CD4-positive, alpha-beta T cell treated with Interleukin-15 for 1 hour (primary cell): Measurements from ENCODE around the gene MTA1.

Experiments used
- DNase-seq: peaks from one replicate; pipeline ENCODE4 v3.0.0-alpha.2; 2020

MTA1 gene

DNA sequence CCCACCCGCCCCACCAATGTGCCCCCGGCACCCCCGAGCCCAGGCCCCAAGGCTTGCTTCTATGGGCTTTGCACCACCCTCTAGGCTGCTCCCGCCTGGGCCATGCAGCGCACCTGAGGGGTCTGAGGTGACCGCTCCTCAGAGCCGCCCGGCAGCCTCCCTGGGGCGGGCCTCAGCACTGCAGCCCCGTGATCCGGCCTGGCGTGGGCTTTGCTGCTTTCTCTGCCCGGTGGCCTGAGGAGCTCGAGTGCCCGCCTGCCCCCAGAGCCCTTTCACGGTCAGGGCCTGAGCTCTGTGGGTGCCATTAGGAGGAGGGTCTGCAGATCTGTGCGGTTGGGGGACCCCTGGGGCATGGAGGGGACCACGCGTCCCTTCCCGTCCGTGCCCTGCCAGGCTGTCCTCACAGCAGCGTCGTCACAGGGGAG lies 6.2 kb downstream of the MTA1 start:
- DNase-seq = no peak

- DNase-seq = no peak
These were observed 6.9 kb downstream of the MTA1 start for GRCh38 chr14:105426416-105427130.

DNA sequence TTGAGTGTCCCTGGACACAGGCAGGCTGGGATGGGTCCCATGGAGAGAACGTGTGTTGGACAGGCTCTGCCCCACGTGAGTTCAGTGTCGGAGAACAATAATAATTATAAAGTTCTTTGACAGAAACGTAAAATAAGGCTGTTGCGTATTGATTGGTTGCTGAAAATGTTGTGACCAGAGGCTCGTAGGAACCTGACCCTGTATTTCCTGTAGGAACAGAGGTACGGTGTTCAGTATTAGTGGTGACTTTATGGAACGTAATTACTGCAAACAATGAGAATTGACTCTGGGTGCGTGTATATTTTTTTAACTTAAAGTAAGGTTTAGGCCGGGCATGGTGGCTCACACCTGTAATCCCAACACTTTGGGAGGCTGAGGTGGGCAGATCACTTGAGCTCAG lies 7.8 kb downstream of the MTA1 start:
- DNase-seq = no peak

- no peak for DNase-seq
These were observed 8.4 kb downstream of the MTA1 start for GRCh38 chr14:105427936-105428485.

- no peak for DNase-seq
These were observed 10.4 kb downstream of the MTA1 start for GRCh38 chr14:105430042-105430441.

GRCh38 chr14:105430565-105430964 lies 10.9 kb downstream of the MTA1 start:
- no peak for DNase-seq

GRCh38 chr14:105431256-105431655 lies 11.6 kb downstream of the MTA1 start:
- DNase-seq = no peak

DNA sequence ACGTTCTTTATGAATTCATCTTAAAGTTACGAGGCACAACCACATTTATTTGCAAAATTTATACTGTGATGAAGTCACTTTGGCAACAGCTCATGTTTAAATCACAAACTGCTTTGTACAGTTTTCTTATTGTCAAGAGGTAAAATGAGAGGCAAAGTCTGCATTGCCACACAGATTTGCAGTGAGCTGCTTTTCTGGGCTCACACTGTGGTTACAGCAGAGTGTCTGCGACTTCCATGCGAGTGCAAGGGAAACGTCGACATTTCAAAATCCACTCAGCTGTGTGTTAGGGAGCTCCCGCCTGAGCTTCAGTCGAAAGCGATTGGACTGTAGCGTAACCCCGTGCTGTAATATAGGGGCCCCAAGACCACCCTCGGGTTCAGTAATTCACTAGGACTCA lies 13.0 kb downstream of the MTA1 start:
- DNase-seq = no peak

DNA sequence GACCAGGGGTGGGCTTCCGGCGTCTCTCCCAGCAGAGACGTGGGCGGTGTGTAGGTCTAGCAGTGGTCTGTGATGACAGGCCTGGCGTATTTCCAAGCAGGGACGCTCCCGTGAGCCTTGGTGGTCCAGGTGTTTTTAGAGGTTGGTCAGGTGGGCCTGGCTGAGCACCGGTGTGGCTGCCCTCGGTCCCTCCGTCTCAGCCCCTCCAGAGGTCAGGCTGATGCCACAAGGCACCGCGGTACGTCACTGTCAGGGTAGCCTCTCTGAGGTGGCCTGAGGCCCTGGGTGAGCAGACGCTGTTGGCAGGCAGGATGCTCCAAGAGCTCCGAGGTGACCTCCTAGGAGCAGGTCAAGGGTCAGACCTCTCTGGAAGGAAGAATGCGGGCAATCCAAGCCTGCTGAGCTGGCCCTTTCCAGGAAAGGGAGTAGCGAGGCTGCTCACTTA lies 13.6 kb downstream of the MTA1 start:
- DNase-seq = no peak

DNA sequence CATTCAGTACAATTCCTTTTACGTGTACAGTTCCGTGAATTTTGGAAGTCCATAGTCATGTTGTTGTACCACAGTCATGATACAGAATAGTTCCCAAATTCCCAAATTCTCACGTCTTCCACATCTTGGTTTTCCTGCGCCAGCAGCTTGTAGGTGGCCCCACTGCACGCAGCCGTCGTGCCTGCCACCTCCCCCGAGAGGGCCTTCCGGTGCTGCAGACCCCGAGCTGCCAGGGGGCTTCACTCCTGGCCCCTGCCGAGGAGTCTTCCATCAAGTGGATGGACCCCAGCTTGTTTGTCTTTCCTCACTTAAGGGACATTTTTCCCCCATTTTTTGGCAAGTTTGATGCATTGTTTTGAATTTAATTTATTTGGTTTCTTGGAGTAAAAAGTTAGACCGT lies 16.8 kb downstream of the MTA1 start:
- DNase-seq = no peak

DNA sequence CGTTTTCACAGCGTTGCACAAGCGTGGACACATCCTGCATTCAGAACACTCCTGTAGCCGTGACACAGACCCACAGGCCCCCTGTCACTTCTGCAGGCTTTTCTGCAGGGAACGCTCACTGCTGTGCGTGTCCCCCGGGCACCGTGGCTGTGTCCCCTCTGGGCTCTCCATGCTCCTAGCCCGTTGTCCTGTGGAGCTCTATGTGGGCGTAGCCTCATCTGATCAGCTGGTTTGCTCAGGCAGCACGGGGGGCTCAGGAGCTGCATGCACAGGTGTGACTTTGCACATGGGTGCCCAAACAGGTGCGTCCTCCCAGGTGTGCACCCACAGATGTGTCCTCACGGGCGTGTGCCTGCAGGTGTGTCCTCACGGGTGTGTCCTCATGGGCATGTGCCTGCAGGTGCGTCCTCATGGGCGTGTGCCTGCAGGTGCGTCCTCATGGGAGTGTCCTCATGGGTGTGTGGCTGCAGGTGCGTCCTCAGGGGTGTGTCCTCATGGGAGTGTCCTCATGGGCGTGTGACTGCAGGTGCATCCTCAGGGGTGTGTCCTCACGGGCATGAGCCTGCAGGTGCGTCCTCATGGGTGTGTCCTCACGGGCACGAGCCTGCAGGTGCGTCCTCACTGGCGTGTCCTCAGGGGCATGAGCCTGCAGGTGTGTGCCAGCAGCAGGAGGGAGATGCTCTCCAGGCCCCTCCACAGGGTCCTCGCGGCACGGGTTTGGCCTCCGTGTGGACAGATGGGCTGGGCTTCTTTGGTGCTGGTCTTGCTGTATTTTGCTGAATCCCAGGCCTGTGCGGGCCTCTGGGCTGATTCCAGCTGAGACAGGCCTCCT lies 17.5 kb downstream of the MTA1 start:
- no peak for DNase-seq

GRCh38 chr14:105437723-105438500 lies 18.3 kb downstream of the MTA1 start:
- no peak for DNase-seq

DNA sequence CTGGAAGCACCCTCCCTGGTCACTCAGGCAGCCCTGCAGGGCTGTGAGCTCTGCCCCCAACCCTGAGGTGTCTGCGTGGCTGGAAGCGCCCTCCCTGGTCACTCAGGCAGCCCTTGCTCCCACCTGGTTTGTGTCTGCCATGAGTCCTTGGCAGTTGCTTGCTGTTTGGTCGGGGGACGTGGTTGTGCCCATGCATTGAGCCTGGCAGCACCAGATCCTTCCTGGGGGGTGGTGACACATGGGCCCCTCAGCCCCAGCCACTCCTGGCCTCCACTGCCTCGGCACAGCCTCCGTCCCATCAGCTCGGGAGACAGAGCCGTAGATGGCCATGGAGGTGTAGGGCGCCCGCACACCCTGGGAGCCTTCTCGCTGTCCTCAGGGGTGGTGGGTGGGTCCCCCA lies 19.6 kb downstream of the MTA1 start:
- no peak for DNase-seq

DNA sequence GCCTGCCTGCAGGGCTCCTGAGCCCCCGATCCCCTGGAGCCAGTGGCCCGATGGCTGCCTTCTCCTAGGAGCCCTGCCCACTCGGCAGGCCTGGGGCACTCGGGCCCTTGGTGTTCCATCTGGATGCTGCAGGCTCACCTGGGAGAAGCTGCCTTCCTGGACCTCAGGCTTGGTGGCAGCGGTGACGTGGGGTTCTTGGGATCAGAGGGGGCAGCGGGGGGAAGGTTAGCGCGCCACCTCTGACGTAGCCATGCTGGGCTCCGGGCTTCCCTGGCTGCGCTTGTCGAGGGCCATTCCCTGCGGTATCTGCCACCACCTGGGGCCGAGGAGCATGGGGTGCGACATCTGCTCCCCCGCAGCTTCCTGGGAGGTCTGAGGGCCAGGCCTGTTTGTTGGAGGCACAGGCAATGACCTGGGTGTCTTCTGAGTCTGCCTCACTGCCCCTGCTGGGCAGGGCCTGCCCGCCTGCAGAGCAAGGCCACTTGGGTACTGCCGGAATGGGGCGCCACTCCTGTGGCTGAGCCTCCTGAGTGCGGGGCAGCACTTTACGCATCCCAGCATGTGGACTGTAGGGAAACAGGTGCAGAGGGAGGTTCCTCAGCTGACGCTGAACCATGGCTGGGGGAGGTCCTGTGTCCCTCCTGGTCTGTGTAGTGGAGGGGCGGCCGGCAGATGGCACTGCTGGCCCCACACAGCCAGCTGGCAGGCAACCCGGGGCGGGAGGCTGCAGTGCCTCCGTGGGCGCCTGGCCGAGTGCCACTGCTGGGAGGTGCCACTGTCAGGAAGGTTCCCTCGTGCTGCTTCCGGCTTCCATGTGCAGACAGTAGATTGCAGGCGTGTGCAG lies 20.3 kb downstream of the MTA1 start:
- no peak for DNase-seq

- no peak for DNase-seq
These were observed 20.9 kb downstream of the MTA1 start for GRCh38 chr14:105440554-105440900.

- DNase-seq = no peak
These were observed 21.4 kb downstream of the MTA1 start for GRCh38 chr14:105440992-105441391.

DNA sequence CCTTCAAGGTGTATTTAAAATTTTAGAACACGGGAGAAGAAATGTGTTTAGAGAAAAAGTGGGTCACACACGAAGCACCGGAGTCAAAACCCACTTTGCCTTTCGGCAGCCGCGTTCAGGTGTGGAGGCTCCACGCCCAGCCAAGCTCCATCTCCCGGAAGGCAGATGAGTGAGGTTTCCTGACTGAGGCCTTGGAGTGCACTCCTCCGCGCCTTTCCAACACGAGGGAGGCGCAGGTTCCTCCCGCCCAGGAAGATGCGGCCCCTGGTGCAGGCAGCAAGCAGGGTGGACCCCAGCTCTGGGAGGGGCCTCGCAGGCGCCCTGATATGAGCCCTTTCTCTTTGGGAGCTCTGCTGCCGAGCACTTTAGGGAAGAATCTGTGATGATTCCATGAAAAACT lies 22.5 kb downstream of the MTA1 start:
- no peak for DNase-seq

- no peak for DNase-seq
These were observed 23.2 kb downstream of the MTA1 start for GRCh38 chr14:105442834-105443233.

DNA sequence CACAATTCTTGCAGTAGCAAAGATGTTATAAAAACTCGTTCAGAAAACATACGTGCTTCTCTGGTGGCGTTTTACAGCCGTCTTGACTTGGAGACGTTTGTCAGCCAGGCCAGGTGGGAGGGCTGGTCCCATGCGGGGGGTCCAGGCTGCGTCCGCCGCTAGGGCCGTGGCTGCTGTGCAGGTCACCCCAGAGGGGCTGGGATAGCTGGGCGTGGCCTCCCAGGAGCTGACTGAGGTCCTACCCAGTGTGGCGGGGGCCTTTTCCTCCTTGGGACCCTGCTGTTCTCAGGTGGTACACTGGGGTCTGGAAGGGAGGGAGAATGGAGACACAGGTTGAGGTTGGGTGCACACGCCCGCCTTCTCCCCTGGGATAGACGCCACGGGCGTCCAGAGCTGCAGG lies 25.2 kb downstream of the MTA1 start:
- DNase-seq = no peak

GRCh38 chr14:105445290-105445689 lies 25.7 kb downstream of the MTA1 start:
- no peak for DNase-seq

DNA sequence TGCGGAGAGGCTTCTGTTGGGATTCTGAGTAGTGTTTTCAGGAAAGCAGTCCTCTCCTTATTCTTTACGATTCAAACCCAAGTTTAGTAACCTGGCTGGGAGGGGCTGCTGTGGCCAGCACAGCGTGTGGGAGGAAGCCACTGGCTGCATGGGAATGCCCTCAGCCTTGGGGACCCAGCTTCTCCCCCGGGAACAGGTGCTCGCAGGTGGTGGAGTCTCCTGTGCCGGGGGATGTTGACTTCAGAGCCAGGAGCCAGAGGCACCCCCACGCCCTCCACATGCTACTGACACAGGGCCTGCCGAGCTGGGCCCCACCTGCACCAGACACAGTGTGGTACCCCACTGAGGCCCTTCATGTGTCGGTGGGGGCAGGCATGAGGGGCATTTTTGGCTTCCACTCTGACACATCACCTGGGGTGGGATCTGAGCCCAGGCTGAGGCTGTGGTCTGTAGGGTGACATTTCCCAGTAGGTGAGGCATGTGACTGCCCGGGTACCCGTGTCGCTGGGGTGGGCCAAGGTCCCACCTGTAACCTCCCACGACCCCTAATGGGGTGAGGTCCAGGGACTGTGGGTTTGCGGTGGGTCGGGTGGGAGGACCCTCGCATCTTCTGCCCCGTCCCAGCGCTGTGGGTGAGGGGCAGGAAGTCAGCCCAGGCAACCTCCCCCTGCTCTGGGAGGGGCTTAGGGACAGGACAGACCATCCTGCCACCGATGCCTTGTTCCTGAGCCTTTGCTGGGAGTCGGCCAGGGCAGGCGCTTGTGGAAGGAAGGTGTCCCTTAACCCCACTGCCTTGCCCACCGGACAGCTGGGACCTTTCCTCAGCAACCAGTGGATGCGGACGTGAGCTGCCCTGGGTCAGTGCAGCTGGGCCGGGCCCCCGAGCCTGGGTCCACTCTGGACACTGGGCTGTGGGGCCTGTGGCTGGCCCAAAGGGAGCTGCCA lies 26.5 kb downstream of the MTA1 start:
- DNase-seq = no peak
